HEK293 (cell line): ENCODE results near the gene ATP6V0A1.

ENCODE experiments used
- FEZF1 ChIP-seq: fragments of 450-650 bp; formaldehyde crosslinking; IDR thresholded peaks from 2 replicates; pipeline ENCODE4 v1.5.1; 2016; ENCODE audit warnings: missing biosample characterization, missing genetic modification characterization
- ZBTB26 ChIP-seq: fragments of 450-650 bp; formaldehyde crosslinking; optimal IDR thresholded peaks from 2 replicates; pipeline ENCODE3; 2016; ENCODE audit warnings: missing biosample characterization, mild to moderate bottlenecking, missing genetic modification characterization
- ZNF324 ChIP-seq: fragments of 450-650 bp; formaldehyde crosslinking; IDR thresholded peaks from 2 replicates; pipeline ENCODE4 v1.5.1; 2016; ENCODE audit warnings: missing biosample characterization, missing genetic modification characterization
- ZNF629 ChIP-seq: fragments of 450-650 bp; formaldehyde crosslinking; IDR thresholded peaks from 2 replicates; pipeline ENCODE4 v1.5.1; 2017; ENCODE audit warnings: missing biosample characterization, missing genetic modification characterization
- ZNF701 ChIP-seq: fragments of 450-650 bp; formaldehyde crosslinking; IDR thresholded peaks from 2 replicates; pipeline ENCODE4 v1.5.1; 2016; ENCODE audit warnings: missing biosample characterization, missing genetic modification characterization
- ZSCAN5A ChIP-seq: fragments of 450-650 bp; formaldehyde crosslinking; IDR thresholded peaks from 2 replicates; pipeline ENCODE4 v1.5.1; 2016; ENCODE audit warnings: missing biosample characterization, missing genetic modification characterization

GRCh38 chr17:42475835-42476234 lies 17.2 kb downstream of the ATP6V0A1 start:
- no peak for TF ChIP-seq FEZF1 (tag by site-specific recombination)
- TF ChIP-seq ZNF629 (tag by site-specific recombination): no peak
- TF ChIP-seq ZSCAN5A: no peak
- no peak for TF ChIP-seq ZNF701 (tag by site-specific recombination)
- no peak for TF ChIP-seq ZBTB26 (tag by site-specific recombination)
- TF ChIP-seq ZNF324: no peak
